Naive thymus-derived CD4-positive, alpha-beta T cell (primary cell): ENCODE measurements around the gene TECPR1. TPM values are rescaled to one million over a fixed set of nuclear protein-coding genes. Genes with fewer than 3 reads are reported as not detected.

Experiments
- ATAC-seq: fragments of 150-1000 bp; cut with Tn5 transposase; 2 replicates; pipeline ENCODE4 v1.10.0; 2021; ENCODE audit warnings: mild to moderate bottlenecking, moderate library complexity
- CTCF ChIA-PET: fragments of 350-600 bp; sonication (Branson Sonifier 250); formaldehyde crosslinking; loops from one replicate; lab custom pipeline; 2021; ENCODE audit warnings: antibody characterized with exemption; lab: Charles Lee
- POLR2A ChIA-PET: fragments of 350-600 bp; sonication (Branson Sonifier 250); formaldehyde crosslinking; loops from one replicate; lab custom pipeline; 2021; ENCODE audit warnings: antibody characterized with exemption, inconsistent platforms; lab: Charles Lee
- DNase-seq, 9 donors: peaks; one replicate each; pipeline versions ENCODE4 v3.0.0 to v3.0.0-alpha.2; 2020 to 2022; ENCODE audit warnings: mixed read lengths in 1 of 9
- H3K27ac ChIP-seq: one replicate; pipeline ENCODE4 v1.7.0; 2013; ENCODE audit warnings: mild to moderate bottlenecking, low read depth, low read length, moderate library complexity
- H3K27me3 ChIP-seq, 2 donors: one replicate each; pipeline ENCODE4 v1.7.0; 2013; ENCODE audit warnings: low read length in 2 of 2, mild to moderate bottlenecking in 2 of 2, moderate library complexity in 2 of 2; ENCODE audit not compliant: control insufficient read depth in 2 of 2, insufficient read depth in 2 of 2
- H3K36me3 ChIP-seq, 3 experiments: 1 replicate in 2 of 3; 2 replicates in 1 of 3; pipeline ENCODE4 v1.7.0; 2013; ENCODE audit warnings: low read length in 3 of 3, mild to moderate bottlenecking in 3 of 3, moderate library complexity in 1 of 3; ENCODE audit not compliant: insufficient read depth in 3 of 3, control insufficient read depth in 2 of 3
- H3K4me1 ChIP-seq, 2 donors: one replicate each; pipeline ENCODE4 v1.7.0; 2013; ENCODE audit warnings: low read length in 2 of 2, mild to moderate bottlenecking in 2 of 2, moderate library complexity in 1 of 2; ENCODE audit not compliant: control insufficient read depth in 2 of 2, insufficient read depth in 2 of 2
- H3K4me3 ChIP-seq: 2 replicates; pipeline ENCODE4 v1.7.0; 2013; ENCODE audit warnings: mild to moderate bottlenecking, low read length
- H3K9me3 ChIP-seq, 3 experiments: 1 replicate in 2 of 3; 2 replicates in 1 of 3; pipeline ENCODE4 v1.7.0; 2013; ENCODE audit warnings: low read length in 3 of 3; ENCODE audit not compliant: control insufficient read depth in 2 of 3
- H3K27ac Mint-ChIP-seq, 9 donors: one replicate each; pipeline ENCODE4 v1.8.0; 2020 to 2022; ENCODE audit warnings: mixed read lengths in 9 of 9, mild to moderate bottlenecking in 8 of 9, moderate library complexity in 5 of 9, inconsistent platforms in 2 of 9
- H3K27me3 Mint-ChIP-seq, 5 donors: one replicate each; pipeline ENCODE4 v1.8.0; 2021 to 2022; ENCODE audit warnings: mixed read lengths in 5 of 5, mild to moderate bottlenecking in 1 of 5
- H3K36me3 Mint-ChIP-seq, 5 donors: one replicate each; pipeline ENCODE4 v1.8.0; 2020 to 2022; ENCODE audit warnings: mixed read lengths in 5 of 5, mild to moderate bottlenecking in 3 of 5, inconsistent platforms in 1 of 5
- H3K4me1 Mint-ChIP-seq, 7 donors: one replicate each; pipeline ENCODE4 v1.8.0; 2020 to 2022; ENCODE audit warnings: mixed read lengths in 7 of 7, mild to moderate bottlenecking in 3 of 7, inconsistent platforms in 1 of 7
- H3K4me3 Mint-ChIP-seq, 10 donors: one replicate each; pipeline ENCODE4 v1.8.0; 2020 to 2022; ENCODE audit warnings: mild to moderate bottlenecking in 10 of 10, mixed read lengths in 10 of 10, moderate library complexity in 6 of 10, inconsistent platforms in 2 of 10
- H3K9me3 Mint-ChIP-seq, 11 donors: one replicate each; pipeline ENCODE4 v1.8.0; 2020 to 2022; ENCODE audit warnings: mixed read lengths in 11 of 11, mild to moderate bottlenecking in 4 of 11, inconsistent platforms in 1 of 11, moderate library complexity in 1 of 11
- intact Hi-C, 2 donors: fragments of 100-400 bp; cut with micrococcal nuclease; formaldehyde crosslinking; loops; one replicate each; pipeline ENCODE4 v1.15.1; 2023
- polyA plus RNA-seq, 2 donors: library from polyadenylated mRNA; unstranded; fragments of 300-500 nt; fragmentation: Illumina TruSeq; gene quantifications; one replicate each; pipeline ENCODE4 v1.2.3, GENCODE V29; 2021
- total RNA-seq, 6 experiments: library from RNA in 5 of 6; stranded (reverse) in 5 of 6; gene quantifications; 1 replicate in 5 of 6; 2 replicates in 1 of 6; pipeline ENCODE4 v1.2.3 and lab custom pipeline; 2021 to 2026

The TECPR1 gene
- total and polyA plus RNA-seq, 7 experiments from 2014 or later: 21.0 to 203 (median 119) TPM

- CTCF ChIA-PET: interaction anchor here (0.9 to 1.3 kb wide), 4 partner anchors 10 to 48 kb away, joined by 3 to 4 read pairs (median 4); no protein-coding TSS in a partner anchor
- Mint-ChIP-seq H3K4me1 (peaks cover 35 to 76% (median 65%) of the 10 kb centered on the region in 7 donors), H3K9me3 (peaks cover 0 to 8% (median 4%) of the 10 kb centered on the region in 11 donors), H3K27me3 (no peaks in the 10 kb centered on the region), H3K27ac (peak overlapping the region; percentile 55 to 96 (median 80)), H3K36me3 (peaks cover 19 to 57% (median 39%) of the 10 kb centered on the region in 5 donors), H3K4me3 (peak overlapping the region; percentile 81 to 91 (median 86))
- H3K36me3 ChIP-seq: peaks cover 0 to 26% (median 17%) of the 10 kb centered on the region in 3 experiments
- ATAC-seq (peak; percentile 93), DNase-seq (peak in 8 of 9 donors; percentile 60 to 71 (median 64))
- POLR2A ChIA-PET: interaction anchor here (0.7 to 5.0 kb wide), 10 partner anchors 9 to 77 kb away, joined by 3 to 39 read pairs (median 4); partner anchors contain the start of gene BHLHA15
- no peaks in the 10 kb centered on the region for H3K9me3 ChIP-seq
- no peaks in the 10 kb centered on the region for H3K27me3 ChIP-seq
- H3K4me3 ChIP-seq: peak overlapping the region; percentile 24
- peak overlapping the region; percentile 60 for H3K27ac ChIP-seq
- intact Hi-C loops: loop anchor here (1.0 to 5.0 kb wide), 8 partner anchors 9 to 198 kb away; partner anchors contain the start of genes BRI3 (in 2 of the 2), BAIAP2L1 (in 1 of the 2) and BHLHA15 (in 1 of the 2)
- peaks cover 21 to 49% of the 10 kb centered on the region in 2 donors for H3K4me1 ChIP-seq
These were observed 49.5 kb downstream of the TECPR1 start for GRCh38 chr7:98202367-98203195.

DNA sequence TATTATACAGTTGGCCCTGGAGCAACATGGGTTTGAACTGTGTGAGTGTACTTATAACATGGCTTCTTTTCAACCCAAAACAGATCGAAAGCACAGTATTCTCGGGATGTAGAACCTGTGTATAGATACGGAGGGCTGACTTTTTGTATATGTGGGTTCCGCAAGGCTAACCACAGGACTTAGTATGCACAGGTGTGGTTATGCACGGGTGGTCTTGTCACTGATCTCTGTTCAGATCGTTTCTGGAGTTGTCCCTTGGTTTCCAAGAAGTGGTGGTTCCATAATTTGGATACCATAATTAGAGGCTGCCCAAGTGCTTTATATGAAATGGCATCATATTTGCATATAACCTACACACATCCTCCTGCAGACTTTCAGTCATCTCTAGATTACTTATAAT, 51.7 kb downstream of the TECPR1 start:
- Histone ChIP-seq H3K36me3 (peaks cover 0 to 6% (median 4%) of the 10 kb centered on the region in 3 experiments), H3K4me1 (peaks cover 21 to 49% of the 10 kb centered on the region in 2 donors), H3K9me3 (no peaks in the 10 kb centered on the region), H3K4me3 (no peak overlapping the region), H3K27ac (peak overlapping the region; percentile 41), H3K27me3 (no peaks in the 10 kb centered on the region)
- CTCF ChIA-PET: no interaction called here
- Mint-ChIP-seq H3K27ac (peak overlapping the region in 7 of 9 donors; percentile 1 to 86 (median 67)), H3K4me1 (peaks cover 32 to 72% (median 64%) of the 10 kb centered on the region in 7 donors), H3K36me3 (peaks cover 20 to 40% (median 24%) of the 10 kb centered on the region in 5 donors), H3K9me3 (peaks cover 0 to 8% (median 4%) of the 10 kb centered on the region in 11 donors), H3K27me3 (no peaks in the 10 kb centered on the region), H3K4me3 (peak overlapping the region in 8 of 10 donors; percentile 0 to 85 (median 46))
- POLR2A ChIA-PET: interaction anchor here (5.0 kb wide), 1 partner anchor 51 kb away, joined by 39 read pairs; no protein-coding TSS in a partner anchor
- DNase-seq (no peak), ATAC-seq (no peak)
- intact Hi-C loops: loop anchor here (5.0 kb wide), 3 partner anchors 33 to 82 kb away; partner anchors contain the start of gene BRI3 (in 1 of the 2)

DNA sequence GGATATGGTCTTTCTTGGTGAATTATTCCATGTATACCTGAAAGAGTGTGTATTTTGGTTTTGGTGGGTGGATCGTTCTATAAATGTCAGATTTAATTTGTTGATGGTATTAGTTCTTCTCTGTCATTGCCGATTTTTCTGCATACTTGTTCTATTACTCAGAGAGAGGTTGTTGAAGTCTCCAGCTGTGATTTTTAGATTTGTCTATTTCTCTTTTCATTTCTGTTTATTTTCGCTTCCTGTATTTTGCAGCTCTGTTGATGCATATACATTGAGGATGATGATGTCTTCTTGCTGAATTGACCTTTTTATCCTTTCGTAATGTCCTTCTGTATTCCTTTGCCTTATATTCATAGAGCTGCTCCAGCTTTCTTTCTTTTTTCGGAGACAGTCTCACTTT, 52.9 kb downstream of the TECPR1 start:
- Histone ChIP-seq H3K4me3 (no peak overlapping the region), H3K9me3 (no peaks in the 10 kb centered on the region), H3K27me3 (no peaks in the 10 kb centered on the region), H3K4me1 (peaks cover 21 to 39% of the 10 kb centered on the region in 2 donors), H3K27ac (no peak overlapping the region), H3K36me3 (peaks cover 0 to 14% (median 5%) of the 10 kb centered on the region in 3 experiments)
- peaks cover 32 to 63% (median 52%) of the 10 kb centered on the region in 7 donors for H3K4me1 Mint-ChIP-seq
- peak overlapping the region in 5 of 9 donors; percentile 28 to 76 (median 61) for H3K27ac Mint-ChIP-seq
- ChIA-PET POLR2A (interaction anchor here (1.2 kb wide), 1 partner anchor 52 kb away, joined by 8 read pairs; no protein-coding TSS in a partner anchor), CTCF (no interaction called here)
- DNase-seq (no peak), ATAC-seq (no peak)
- no peaks in the 10 kb centered on the region for H3K27me3 Mint-ChIP-seq
- intact Hi-C loops: no loop called here
- peaks cover 14 to 44% (median 21%) of the 10 kb centered on the region in 5 donors for H3K36me3 Mint-ChIP-seq
- peak overlapping the region in 2 of 10 donors; percentile 9 to 15 for H3K4me3 Mint-ChIP-seq
- H3K9me3 Mint-ChIP-seq: peaks cover 0 to 8% (median 4%) of the 10 kb centered on the region in 11 donors

GRCh38 chr7:98196706-98197605, 55.1 kb downstream of the TECPR1 start:
- H3K27me3 Mint-ChIP-seq: no peaks in the 10 kb centered on the region
- Histone ChIP-seq H3K4me3 (no peak overlapping the region), H3K27ac (no peak overlapping the region), H3K9me3 (no peaks in the 10 kb centered on the region), H3K27me3 (no peaks in the 10 kb centered on the region), H3K36me3 (peaks cover 12 to 35% (median 20%) of the 10 kb centered on the region in 3 experiments), H3K4me1 (peaks cover 5 to 17% of the 10 kb centered on the region in 2 donors)
- ChIA-PET CTCF (interaction anchor here (1.4 kb wide), 1 partner anchor 29 kb away, joined by 5 read pairs; no protein-coding TSS in a partner anchor), POLR2A (no interaction called here)
- no peak for ATAC-seq
- no peak for DNase-seq
- H3K9me3 Mint-ChIP-seq: peaks cover 0 to 8% (median 4%) of the 10 kb centered on the region in 11 donors
- intact Hi-C loops: no loop called here
- H3K4me1 Mint-ChIP-seq: peaks cover 18 to 42% (median 30%) of the 10 kb centered on the region in 7 donors
- peaks cover 15 to 53% (median 23%) of the 10 kb centered on the region in 5 donors for H3K36me3 Mint-ChIP-seq
- H3K27ac Mint-ChIP-seq: peak overlapping the region in 6 of 9 donors; percentile 0 to 75 (median 18)
- H3K4me3 Mint-ChIP-seq: no peak overlapping the region

DNA sequence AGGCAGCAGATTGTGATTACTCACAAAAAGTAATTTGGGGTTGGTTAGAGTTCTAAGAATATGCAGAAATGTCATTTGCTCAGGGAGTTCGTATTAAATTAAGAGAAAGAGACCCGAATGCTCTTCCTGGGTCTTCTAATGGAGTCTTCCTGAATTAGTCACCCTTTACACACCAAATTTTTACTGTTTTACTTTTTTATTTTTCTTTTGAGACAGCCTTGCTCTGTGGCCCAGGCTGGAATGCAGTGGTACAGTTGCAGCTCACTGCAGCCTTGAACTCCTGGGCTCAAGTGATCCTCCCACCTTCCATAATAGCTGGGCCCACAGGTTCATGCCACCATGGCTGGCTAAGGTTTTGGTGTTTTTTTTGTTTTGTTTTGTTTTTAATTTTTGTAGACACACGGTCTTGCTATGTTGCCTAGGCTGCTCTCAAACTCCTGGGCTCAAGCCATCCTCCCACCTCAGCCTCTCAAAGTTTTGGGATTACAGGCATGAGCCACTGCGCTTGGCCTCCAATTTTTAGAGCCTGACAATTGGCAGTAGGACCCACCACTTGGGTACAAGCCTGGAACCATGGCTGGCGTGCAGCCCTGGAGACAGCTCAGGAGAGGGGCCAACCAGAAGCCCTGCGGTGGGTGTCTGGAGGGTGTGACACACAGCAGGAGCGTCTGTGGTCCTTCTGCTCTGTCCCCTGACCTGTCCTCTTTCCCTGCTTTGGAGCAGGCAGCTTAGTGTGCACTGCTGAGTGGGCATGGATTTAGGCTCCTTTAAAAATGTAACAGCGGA, 57.2 kb downstream of the TECPR1 start:
- H3K9me3 Mint-ChIP-seq: peaks cover 0 to 8% (median 4%) of the 10 kb centered on the region in 11 donors
- ChIA-PET POLR2A (interaction anchor here (0.6 kb wide), 1 partner anchor 56 kb away, joined by 3 read pairs; no protein-coding TSS in a partner anchor), CTCF (no interaction called here)
- H3K4me1 Mint-ChIP-seq: peaks cover 2 to 22% (median 13%) of the 10 kb centered on the region in 7 donors
- H3K27ac Mint-ChIP-seq: peak overlapping the region in 1 of 9 donors; percentile 48
- Histone ChIP-seq H3K27ac (no peak overlapping the region), H3K9me3 (no peaks in the 10 kb centered on the region), H3K4me1 (no peaks in the 10 kb centered on the region), H3K4me3 (no peak overlapping the region), H3K27me3 (no peaks in the 10 kb centered on the region), H3K36me3 (peaks cover 12 to 46% (median 24%) of the 10 kb centered on the region in 3 experiments)
- ATAC-seq: no peak
- no peak overlapping the region for H3K4me3 Mint-ChIP-seq
- intact Hi-C loops: no loop called here
- DNase-seq: no peak
- peaks cover 11 to 58% (median 16%) of the 10 kb centered on the region in 5 donors for H3K36me3 Mint-ChIP-seq
- H3K27me3 Mint-ChIP-seq: no peaks in the 10 kb centered on the region
